Stimulated activated CD4-positive, alpha-beta T cell treated with anti-CD3 and anti-CD28 coated beads, Interleukin-4, amount 100 ng/mL, for 24 hours (primary cell): ENCODE data around the gene ADAMTSL2.
"Not testable (repeated sequence)": the region's sequence is repeated elsewhere in the genome, so short reads cannot be mapped to it uniquely, and the experiment has no call there.

Experiments used
- DNase-seq: peaks from one replicate; pipeline ENCODE4 v3.0.0-alpha.2; 2020

Gene ADAMTSL2

DNA sequence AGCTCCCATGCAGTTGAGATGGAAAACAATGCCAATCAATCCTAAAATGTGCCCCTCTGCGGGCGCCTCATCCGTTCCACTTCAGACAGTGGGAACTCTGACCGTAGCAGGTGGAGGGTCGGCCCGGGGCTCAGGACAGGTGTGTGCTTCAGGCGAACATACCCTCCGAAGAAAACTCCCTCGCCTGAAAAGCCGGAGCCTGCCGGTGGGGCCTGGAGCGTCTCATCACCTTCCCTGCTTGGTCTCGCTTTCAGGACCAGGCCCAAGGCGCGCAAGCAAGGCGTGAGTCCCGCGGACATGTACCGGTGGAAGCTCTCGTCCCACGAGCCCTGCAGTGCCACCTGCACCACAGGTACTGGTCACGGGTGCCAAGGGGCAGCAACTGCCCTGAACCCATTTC is 26.4 kb downstream of the ADAMTSL2 start:
- DNase-seq, result no peak

DNA sequence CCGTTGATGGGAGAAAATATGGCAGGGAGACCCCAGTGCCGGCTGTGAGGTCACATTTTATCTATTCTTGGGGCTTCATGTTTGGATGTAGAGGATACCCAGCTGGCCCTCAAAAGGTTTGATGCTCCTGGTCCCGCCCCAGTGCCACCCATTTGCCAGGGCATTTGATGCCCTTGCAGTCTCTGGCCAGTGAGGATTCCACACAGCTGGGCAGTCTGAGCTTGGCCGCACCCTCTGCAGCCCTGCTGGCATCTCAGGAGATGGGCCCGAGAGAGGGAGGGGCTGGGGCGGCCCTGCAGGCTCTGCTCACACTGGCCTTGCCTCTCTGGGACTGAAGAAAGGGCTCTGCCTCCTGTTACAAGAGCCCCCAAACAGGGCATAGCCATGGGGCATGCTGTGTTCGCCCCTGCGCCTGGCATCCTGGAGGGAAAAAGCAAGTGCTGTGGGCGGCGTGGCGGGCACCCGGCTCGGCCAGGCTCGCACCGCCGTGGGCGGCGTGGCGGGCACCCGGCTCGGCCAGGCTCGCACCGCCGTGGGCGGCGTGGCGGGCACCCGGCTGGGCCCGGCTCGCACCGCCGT is 27.6 kb downstream of the ADAMTSL2 start:
- DNase-seq, result no peak

DNA sequence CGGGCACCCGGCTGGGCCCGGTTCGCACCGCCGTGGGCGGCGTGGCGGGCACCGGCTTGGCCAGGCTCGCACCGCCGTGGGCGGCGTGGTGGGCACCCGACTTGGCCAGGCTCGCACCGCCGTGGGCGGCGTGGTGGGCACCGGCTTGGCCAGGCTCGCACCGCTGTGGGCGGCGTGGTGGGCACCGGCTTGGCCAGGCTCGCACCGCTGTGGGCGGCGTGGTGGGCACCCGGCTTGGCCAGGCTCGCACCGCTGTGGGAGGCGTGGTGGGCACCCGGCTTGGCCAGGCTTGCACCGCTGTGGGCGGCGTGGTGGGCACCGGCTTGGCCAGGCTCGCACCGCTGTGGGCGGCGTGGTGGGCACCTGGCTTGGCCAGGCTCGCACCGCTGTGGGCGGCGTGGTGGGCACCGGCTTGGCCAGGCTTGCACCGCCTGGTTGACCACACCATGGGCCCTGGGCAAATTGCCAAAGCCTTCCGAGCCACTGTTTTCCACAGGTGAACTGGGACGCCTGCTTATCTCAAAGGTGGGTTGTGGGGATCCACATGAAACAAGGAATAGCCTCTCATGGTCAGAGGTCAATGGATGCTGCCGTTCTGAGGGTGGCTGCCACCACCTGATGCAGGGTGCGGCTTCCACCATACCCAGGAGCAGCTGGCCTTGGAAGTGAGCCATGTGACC is 28.2 kb downstream of the ADAMTSL2 start:
- DNase-seq, result no peak

DNA sequence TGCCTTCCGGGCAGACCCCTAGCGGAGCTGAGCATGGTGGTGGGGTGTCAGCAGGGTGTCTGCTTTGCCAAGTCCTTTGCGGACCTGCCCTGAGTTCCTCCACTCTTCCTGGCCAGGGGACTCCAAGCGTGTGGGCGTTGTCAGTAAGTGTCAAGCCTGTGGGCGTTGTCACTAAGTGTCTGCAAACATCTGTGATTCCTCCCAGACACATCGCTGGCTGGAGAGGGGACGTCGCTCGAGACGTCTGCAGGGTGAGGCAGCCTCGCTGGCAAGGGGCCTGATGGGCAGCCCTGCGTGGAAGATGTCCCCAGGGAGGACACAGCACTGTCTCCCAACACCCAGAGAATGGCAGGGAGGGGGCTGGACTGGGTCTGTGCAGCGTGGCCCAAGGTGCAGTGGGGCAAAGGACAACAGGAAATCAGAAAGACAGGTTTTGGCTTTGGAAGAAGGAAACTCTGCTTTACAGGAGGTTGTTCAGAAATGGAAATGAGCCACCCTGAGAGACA is 28.8 kb downstream of the ADAMTSL2 start:
- DNase-seq, result no peak

DNA sequence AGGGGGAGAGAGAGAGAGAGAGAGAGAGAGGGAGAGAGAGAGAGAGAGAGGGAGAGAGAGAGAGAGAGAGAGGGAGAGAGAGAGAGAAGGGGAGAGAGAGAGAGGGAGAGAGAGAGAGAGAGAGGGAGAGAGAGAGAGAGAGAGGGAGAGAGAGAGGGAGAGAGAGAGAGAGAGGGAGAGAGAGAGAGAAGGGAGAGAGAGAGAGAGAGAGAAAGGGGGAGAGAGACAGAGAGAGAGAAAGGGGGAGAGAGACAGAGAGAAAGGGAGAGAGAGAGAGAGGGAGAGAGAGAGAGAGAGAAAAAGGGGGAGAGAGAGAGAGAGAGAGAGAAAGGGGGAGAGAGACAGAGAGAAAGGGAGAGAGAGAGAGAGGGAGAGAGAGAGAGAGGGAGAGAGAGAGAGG is 29.3 kb downstream of the ADAMTSL2 start:
- DNase-seq, result not testable (repeated sequence)

DNA sequence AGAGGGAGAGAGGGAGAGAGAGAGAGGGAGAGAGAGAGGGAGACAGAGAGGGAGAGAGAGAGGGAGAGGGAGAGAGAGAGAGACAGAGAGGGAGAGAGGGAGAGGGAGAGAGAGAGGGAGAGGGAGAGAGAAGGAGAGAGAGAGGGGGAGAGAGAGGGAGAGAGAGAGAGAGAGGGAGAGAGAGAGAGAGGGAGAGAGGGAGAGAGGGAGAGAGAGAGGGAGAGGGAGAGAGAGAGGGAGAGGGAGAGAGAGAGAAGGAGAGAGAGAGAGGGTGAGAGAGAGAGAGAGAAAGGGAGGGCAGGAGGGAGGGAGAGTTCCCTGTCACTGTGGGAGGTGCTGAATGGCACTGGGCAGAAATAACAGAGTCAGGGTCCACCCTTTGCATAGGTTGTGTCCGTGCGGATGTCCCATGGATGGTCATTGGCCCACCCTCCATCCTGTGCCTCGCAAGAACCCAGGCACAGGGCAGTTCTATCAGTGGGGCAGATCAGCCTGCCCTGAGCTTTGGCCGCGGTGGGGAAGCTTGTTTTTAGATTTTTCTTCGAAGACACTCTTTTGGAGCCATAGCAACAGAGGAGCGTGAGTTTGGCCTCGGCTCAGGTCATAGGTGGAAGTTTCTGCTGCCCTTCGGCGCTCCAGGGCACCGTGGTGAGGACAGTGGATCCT is 30.1 kb downstream of the ADAMTSL2 start:
- DNase-seq, result no peak

DNA sequence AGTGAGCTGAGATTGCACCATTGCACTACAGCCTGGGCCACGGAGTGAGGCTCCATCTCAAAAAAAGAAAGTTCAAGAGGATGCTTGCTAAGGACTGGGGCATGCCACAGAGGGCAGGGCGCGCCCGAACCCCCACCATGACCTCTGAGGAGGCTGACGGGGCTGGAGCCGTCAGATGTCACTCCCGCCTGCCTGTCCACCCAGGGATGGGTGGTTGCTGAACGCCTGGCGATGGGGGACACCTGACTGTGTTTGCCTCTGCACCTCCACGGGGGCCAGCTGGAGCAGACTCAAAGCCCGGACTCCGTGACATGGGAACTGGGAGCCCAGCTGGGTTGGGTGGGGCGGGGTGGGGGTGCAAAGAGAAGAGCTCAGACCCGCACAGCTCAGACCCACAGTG is 31.9 kb downstream of the ADAMTSL2 start:
- DNase-seq, result no peak

DNA sequence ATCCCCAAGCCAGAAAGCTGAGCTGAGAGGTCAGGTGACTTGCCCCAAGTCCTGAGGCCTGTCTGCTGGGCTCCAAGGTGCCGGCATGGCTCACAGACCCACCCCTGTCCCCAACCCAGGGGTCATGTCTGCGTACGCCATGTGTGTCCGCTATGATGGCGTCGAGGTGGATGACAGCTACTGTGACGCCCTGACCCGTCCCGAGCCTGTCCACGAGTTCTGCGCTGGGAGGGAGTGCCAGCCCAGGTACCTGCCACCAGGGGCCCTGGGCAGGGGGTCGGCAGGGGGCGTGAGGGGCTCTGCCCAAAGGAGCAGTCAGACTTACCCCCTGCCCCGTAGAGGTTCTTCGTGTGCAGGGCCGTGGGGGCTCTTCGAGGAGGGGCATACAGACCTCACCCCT is 32.3 kb downstream of the ADAMTSL2 start:
- DNase-seq, result no peak

DNA sequence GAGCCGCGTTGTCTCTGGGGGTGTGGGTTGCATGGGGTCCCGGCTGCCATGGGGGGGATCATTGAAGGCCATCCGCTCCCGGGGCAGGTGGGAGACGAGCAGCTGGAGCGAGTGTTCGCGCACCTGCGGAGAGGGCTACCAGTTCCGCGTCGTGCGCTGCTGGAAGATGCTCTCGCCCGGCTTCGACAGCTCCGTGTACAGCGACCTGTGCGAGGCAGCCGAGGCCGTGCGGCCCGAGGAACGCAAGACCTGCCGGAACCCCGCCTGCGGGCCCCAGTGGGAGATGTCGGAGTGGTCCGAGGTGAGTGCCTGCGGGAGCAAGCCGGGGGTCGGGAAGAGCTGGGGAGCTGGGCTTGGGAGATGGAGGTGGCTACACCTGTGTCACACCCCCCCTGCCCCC is 33.7 kb downstream of the ADAMTSL2 start:
- no peak for DNase-seq

DNA sequence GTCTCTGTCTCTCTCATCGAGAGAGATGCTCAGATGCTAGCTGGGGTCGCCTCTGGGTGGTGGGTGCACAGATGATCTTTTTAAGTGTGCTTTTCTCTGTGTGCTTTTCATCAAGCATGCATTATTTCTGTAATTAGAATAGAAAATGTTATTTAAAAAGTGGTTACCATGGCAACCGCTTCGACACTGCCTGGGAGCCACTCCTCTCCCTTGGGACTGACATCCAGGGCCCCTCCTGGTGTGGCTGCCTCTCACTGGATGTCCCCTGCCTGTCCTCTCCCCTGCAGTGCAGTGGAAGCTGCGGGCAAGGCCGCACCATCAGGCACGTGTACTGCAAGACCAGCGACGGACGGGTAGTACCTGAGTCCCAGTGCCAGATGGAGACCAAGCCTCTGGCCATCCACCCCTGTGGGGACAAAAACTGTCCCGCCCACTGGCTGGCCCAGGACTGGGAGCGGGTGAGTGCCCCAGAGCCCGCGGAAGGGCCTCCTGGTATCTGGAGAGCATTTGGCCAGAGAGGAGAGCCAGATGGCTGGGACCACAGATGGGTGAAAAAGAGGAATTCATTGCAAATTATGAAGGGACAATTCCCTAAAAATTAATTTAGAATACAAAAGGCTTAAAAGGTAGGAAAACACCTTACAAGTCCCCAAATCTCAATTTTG is 34.7 kb downstream of the ADAMTSL2 start:
- no peak for DNase-seq

DNA sequence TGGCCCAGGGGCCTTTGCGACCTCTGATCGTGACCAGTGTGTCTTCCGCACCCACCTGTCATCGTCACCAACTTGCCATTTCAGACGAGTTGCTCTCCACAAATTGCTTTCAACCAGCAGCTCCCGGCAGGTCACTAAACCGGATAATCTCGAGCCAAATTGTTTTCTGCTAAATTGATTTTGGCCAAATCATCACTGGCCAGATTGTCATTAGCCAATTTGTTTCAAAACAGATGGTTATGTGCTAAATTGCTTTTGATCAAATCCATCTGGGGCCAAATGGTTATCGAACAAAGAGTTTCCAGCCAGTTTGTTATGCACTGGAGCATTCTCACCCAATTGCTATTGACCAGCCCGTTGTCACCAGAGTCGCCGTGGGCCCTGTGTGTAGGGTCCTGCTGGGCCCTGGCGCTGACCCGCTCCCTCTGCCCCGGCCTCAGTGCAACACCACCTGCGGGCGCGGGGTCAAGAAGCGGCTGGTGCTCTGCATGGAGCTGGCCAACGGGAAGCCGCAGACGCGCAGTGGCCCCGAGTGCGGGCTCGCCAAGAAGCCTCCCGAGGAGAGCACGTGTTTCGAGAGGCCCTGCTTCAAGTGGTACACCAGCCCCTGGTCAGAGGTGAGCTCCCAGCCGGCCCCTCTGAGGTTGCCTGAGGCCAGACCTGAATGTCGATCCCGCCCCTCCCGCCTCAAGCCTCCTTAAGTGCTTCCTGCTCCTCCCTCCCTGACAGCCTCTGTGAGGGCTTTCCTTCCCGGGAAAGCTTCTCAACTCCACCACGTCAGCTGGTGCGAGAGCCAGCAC is 35.6 kb downstream of the ADAMTSL2 start:
- DNase-seq, result no peak

DNA sequence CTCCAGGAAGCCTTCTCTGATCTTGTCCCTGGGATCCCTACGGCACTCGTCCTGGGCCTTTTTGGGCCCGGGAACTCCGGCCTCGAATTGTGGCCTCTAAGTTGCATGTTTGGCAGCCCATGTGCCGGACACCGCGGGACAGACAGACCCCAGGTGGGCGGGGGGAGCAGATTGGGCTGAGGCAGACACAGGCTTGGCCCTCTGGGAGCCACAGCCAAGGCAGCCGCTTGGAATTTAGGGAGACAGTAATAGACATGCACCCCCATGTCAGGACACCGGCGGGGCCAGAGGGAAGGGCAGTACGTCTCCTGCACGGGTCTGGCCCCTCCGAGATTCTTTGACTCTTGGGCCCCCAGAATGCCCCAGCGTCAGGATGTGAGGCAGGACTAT is 36.2 kb downstream of the ADAMTSL2 start:
- no peak for DNase-seq

DNA sequence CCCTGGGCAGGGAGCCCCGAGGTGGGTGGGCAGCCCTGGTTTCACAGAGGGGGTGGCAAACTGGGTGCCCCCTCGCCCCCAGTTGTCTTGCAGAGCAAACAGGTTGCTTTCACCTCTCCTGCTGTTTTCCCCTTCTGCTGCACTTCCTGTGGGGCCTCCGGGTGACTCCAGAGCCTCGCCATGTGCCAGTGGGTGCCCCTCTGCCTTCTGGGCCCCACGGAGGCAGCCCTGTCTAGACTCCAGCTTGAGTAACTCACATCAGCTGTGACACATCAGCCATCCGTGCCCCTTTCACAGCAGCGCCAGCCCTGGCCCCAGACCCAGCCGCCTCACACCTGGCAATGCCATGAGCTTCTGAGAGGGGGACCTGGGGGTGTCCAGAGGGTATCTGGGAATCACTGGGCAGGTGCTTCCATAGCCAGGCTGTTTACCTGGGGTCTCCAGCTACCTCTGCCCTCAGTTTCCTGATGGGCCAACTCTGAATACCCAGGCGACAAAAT is 36.9 kb downstream of the ADAMTSL2 start:
- DNase-seq, result no peak

DNA sequence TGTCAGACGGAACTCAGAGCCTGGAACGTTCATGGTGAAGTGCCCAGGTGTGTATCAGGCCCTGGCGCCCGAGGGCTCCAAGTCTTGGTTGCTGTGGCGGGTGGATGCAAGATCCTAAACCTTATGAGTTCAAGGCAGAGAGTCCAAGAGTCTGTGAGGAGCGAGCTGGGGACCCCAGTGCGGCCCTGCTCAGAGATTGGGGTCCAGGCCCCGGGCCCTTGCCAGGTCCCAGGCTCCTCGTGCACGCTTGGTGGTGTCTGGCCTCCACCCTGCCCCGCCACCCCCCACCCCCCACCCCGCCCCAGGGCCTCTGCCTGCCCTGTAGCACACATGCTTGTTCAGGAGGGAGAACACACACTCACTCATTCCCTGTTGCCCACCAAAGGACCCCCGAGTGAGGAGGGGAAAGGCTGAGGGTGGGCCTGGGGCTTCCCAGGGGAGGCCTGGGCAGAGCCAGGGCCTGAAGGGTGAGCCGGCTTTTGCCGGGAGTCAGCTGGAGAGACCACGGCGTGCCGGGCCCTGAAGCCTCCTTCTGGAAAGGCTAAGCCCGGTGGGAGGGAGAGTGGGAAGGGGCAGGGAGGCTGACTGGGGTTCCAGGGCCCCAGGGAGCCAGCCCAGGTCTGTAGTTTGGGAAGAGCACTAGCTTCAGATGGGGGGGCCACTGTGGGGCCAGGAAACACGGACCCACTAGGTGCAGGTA is 37.5 kb downstream of the ADAMTSL2 start:
- DNase-seq, result no peak

DNA sequence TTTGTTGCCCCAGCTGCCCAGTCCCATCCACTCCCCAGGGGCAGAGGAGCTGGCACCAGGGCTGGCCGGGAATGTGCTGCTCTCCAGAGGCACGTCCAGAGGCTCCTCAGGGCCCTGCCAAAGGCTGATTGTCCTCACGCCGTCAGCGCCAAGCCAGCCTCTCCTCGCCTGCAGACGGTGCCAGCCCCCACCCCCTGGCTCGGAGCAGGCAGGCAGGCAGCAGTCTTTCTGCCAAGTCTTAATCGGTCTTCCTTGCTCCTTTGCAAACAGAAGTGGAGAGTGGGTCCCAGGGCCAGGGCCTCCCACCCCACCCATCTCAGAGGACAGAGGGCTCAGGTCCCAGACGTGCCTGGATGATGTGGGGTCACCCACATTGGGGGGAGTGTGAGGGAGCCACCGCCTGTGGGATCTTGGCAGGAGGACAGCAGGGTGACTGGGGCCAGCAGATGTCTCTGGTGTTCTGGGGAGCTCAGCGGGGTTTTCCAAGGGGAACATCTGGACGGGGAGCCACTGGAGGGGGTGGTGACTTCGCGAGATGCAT is 38.4 kb downstream of the ADAMTSL2 start:
- DNase-seq, result no peak

DNA sequence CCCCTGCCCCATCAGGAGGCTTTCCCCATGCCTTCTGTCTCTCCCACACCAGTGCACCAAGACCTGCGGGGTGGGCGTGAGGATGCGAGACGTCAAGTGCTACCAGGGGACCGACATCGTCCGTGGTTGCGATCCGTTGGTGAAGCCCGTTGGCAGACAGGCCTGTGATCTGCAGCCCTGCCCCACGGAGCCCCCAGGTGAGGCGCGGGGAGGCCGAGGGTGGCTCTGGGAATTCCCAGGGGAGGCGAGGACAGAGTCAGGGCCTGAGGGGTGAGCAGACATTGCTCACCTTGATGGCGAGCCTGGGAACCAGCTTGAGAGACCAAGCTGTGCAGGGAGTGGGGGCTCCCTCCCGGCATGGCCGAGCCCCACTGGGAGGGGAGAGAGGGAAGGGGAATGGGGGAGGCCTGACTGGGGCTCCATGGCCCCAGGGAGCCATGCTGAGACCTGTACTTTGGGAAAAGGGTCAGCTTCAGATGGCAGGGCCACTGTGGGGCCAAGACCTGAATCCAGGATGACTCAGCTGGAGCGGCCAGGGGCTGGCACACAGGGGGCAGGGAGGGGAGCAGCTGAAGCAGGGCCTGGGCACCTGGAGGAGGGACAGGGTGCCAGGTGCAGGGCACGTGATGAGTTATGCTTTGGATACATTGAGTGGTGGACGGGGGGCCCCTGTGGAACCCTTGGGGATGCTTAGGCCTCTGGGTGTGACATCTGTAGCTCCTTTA is 39.4 kb downstream of the ADAMTSL2 start:
- no peak for DNase-seq

DNA sequence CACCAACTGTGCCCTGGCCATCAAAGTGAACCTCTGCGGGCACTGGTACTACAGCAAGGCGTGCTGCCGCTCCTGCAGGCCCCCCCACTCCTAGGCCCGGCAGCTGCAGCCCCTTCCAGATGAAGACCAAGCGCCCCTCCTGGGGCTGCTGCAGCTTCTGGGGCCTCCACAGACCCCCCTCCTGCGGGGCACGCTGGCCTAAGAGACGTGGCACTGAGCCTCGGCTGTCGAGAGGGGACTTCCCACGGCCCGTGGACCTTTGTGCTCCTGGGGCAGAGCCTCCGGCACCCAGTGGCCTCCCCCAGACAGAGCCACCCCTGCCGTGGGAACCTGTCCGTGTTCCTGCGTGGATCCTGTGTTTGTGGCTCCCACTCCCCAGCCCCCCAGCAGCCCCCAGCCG is 40.3 kb downstream of the ADAMTSL2 start:
- DNase-seq, result no peak

DNA sequence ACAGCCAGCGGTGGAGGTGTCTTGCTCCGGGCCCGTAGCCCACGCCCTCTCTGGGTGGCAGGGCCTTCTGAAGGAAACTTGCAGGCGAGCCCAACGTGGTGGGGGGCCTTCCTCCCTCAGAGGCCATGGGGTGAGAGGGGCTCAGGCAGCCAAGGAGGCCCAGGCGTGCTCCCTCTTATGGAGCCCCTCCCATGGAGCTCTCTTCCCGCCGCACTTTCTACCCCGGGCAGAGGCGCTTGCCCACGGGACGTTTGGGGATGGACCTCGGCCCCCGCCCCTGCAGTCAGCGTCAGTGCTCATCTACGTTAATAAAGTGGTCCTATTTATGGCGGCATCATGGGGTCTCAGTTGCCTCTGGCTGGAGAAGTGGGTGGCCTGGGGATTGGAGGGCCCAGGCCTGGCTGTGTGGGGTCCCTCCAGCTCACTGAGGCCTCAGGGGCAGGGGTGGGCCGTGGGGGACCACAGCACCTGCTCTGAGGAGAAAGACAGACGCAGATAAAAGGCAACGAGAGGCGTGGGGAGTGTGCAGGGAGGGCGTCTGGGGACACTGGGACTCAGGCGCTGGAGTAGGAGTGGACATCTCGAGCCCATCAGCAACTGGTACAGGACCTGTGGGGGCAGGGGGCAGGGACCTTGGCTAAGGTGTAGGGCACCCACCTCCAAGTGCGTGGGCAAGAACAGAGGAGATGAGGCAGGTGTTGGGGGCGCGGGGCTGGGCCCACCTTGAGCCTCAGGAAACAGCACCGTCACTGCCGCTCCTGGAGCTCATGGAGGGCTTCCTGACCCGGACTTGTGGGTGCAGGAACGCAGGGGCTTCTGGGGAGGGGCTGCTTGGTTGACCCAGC is 40.9 kb downstream of the ADAMTSL2 start:
- no peak for DNase-seq

DNA sequence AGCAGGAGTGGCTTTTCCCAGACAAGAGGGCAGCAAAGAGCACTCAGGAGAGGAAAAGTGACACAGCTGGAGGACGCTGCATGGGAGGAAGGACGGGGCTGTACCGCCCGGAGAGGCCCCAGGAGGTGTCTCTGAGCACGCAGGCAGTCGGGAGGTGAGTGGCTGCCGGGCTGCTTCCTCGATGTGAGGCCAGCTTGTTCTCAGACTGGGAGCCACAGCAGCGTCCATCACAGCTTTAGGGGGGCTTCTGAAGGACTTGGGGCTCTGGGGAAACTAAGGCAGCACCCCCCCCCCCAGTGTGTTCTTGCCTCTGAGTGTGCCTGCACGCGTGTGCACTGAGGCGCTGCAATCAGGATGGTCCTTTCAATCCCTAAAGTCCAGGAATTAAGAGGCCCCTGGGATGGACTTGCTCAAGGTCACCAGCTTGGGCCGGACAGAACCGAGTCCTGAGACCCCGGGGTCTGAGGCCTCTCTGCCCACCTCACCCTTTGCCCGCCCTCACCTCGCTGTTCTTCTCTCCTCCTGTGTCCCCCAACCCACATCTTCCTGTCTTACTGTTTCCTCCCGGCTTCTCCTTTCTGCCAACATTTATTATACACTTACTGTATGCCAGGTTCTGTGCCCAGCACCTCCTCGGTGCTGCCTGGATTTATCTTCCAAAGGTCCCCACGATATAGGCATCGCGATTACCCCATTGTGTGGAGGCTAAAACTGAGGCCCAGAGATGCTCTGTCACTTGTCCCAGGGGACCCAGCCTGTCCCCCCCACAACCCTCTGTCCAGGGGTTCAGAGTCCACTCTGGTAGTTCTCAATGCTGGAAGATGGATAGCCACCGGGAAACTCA is 41.7 kb downstream of the ADAMTSL2 start:
- no peak for DNase-seq
